GM13977 (cell line): ENCODE data around the gene TGM2.

Experiments used
- DNase-seq: peaks from one replicate; pipeline ENCODE4 v3.0.0; 2012; ENCODE audit warnings: low spot score
- CTCF ChIP-seq: IDR thresholded peaks from 2 replicates; pipeline ENCODE4 v1.5.1; 2012; ENCODE audit warnings: mild to moderate bottlenecking, control low read depth; ENCODE audit not compliant: insufficient read depth; ENCODE audit errors: extremely low read depth, missing control alignments
- in situ Hi-C: fragments of 300-500 bp; cut with MboI; formaldehyde crosslinking; loops from one replicate; pipeline ENCODE4 v1.12.0; 2022; ENCODE audit warnings: low sequenced_read_pairs, low pct_unique_long_range_greater_than_20kb, mixed read lengths, inconsistent platforms; ENCODE audit not compliant: unreplicated experiment

The TGM2 gene

GRCh38 chr20:38130687-38131587 lies 34.1 kb downstream of the TGM2 start:
- no peak for TF ChIP-seq CTCF
- in situ Hi-C loops: no loop called here
- no peak for DNase-seq

- no peak for DNase-seq
- in situ Hi-C loops: no loop called here
- no peak for TF ChIP-seq CTCF
Observed at GRCh38 chr20:38129893-38130609, 35.0 kb downstream of the TGM2 start.

GRCh38 chr20:38129248-38129865 lies 35.7 kb downstream of the TGM2 start:
- in situ Hi-C loops: no loop called here
- TF ChIP-seq CTCF: no peak
- DNase-seq: no peak

GRCh38 chr20:38128691-38129090 lies 36.4 kb downstream of the TGM2 start:
- TF ChIP-seq CTCF: no peak
- peak; percentile 10 for DNase-seq
- in situ Hi-C loops: no loop called here

GRCh38 chr20:38127920-38128528 lies 37.0 kb downstream of the TGM2 start:
- in situ Hi-C loops: no loop called here
- no peak for DNase-seq
- TF ChIP-seq CTCF: no peak

- DNase-seq: no peak
- in situ Hi-C loops: no loop called here
- TF ChIP-seq CTCF: no peak
Observed at GRCh38 chr20:38126932-38127621, 38.0 kb downstream of the TGM2 start.
